Tibial nerve (tissue), 3 donors: ENCODE data around the gene KLK12.

ENCODE experiments used
- CTCF ChIP-seq, 5 experiments: fragments of 200-600 bp in 3 of 5; fragments of 450-650 bp in 2 of 5; sonication (generic) in 3 of 5; IDR thresholded peaks; one replicate each; pipeline ENCODE4 v1.5.1; 2016 to 2019; ENCODE audit warnings: antibody characterized with exemption in 5 of 5, mild to moderate bottlenecking in 3 of 5, moderate library complexity in 2 of 5
- POLR2A ChIP-seq, 2 donors: fragments of 450-650 bp; IDR thresholded peaks; one replicate each; pipeline ENCODE4 v1.6.1; 2017; ENCODE audit warnings: antibody characterized with exemption in 2 of 2, mild to moderate bottlenecking in 2 of 2, moderate library complexity in 2 of 2

DNA sequence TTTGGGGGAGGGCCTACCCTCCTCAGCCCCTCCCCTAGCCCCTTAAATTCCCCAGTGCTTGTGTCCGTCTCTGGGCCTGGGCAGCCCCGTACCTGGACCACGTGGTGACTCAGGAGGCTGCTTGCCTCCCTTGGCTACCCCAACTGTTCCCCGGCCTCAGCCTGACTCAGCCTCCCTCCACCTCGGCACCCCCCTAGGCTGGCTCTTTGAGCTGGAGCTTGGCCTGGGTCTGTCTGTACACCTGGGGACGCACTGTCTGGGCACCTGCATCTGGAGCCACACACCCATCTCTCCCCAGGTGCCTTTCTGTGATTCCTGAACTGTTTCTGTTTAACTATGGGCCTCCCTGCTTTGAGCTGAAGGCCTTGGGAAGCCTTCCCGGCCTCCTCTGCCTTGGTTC, 49.7 kb upstream of the KLK12 start:
- no peak for TF ChIP-seq CTCF (IDR thresholded peaks at IDR 0.05)
- TF ChIP-seq POLR2A (IDR thresholded peaks at IDR 0.05): no peak
